Type B pancreatic cell (in vitro differentiated cells): ENCODE data around the gene NODAL. TPM values are rescaled to one million over a fixed set of nuclear protein-coding genes. Genes with fewer than 3 reads are reported as not detected.

Source experiments
- DNase-seq: peaks from one replicate; pipeline ENCODE4 v3.0.0; 2021; ENCODE audit warnings: mixed read lengths; ENCODE audit not compliant: unreplicated experiment; ENCODE audit errors: extremely low spot score
- H3K27ac Mint-ChIP-seq: 2 replicates; pipeline ENCODE4 v1.8.0; 2021; ENCODE audit warnings: mild to moderate bottlenecking, mixed read lengths
- H3K27me3 Mint-ChIP-seq: 2 replicates; pipeline ENCODE4 v1.8.0; 2021; ENCODE audit warnings: mixed read lengths
- H3K36me3 Mint-ChIP-seq: 2 replicates; pipeline ENCODE4 v1.8.0; 2021; ENCODE audit warnings: mixed read lengths
- H3K4me1 Mint-ChIP-seq: one replicate; pipeline ENCODE4 v1.8.0; 2021; ENCODE audit warnings: mixed read lengths; ENCODE audit not compliant: unreplicated experiment
- H3K4me3 Mint-ChIP-seq: 2 replicates; pipeline ENCODE4 v1.8.0; 2021; ENCODE audit warnings: mild to moderate bottlenecking, mixed read lengths
- H3K9me3 Mint-ChIP-seq: 2 replicates; pipeline ENCODE4 v1.8.0; 2021; ENCODE audit warnings: mixed read lengths
- CTCF ChIP-seq: fragments of 200-600 bp; sonication (generic); conservative IDR thresholded peaks from 2 replicates; pipeline ENCODE4 v1.5.0; 2021; ENCODE audit warnings: antibody characterized with exemption, mild to moderate bottlenecking
- total RNA-seq: library from RNA; stranded (reverse); gene quantifications from 2 replicates; pipeline ENCODE4 v1.2.1, GENCODE V29; 2021; ENCODE audit warnings: low replicate concordance

The NODAL gene
- total RNA-seq, 1 donor from 2014 or later = not detected

DNA sequence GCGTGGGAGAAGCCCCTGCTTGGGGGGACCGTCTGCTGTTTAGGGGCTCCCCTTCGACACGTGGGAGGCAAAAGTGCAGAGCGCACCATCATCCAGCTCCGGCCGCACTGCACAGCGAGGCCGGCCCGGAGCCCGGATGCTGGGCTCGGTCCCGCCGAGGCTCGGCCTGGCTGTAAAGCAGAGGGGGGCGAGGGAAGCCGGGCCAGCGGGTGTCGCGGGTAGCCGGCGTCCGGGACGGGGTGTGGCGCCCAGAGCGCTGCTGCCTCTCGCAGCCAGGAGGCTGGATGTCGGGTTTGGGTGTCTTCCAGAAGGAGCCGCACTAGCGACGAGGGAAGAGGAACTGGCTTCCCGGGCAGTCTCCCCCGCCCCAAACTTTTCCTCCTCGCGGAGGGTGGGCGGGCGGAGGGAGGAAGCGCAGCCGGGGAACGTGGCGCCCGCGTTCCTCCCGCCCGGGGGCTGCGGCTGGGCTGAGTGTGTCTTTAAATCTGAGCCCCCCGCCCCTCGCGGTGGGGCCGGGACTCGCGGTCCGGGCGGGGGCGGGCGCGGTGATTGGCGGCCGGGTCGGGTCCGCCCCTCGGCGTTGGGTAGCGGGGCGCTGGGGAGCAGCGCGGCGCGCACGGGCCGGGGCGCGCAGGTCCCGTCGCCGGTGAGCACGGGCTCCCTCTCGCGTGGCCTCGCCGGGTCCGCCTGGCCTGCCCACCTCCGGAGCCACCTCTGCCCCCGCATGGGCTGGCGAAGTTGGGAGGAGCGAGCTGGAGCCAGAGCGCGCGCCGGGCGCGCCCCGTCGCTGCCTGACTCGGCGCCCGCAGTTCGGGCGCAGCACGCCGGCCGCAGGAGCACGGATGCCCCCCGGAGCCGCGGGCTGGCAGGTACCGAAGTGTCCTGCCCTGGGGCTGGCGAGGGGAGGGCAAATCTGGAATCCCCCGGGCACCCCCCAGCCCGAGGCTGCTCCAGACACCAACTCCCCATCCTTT lies 37.0 kb upstream of the NODAL start, which contains the start of gene PALD1:
Gene PALD1 (plus strand): TSS at position 577 of the 974 bp plus-strand sequence. CDS start 47,185 bp downstream, outside the sequence.
- H3K9me3 Mint-ChIP-seq = no peaks in the 10 kb centered on the region

GRCh38 chr10:70477661-70478162 lies 36.2 kb upstream of the NODAL start:
- Mint-ChIP-seq H3K27me3 (peaks cover 47% of the 10 kb centered on the region), H3K36me3 (no peaks in the 10 kb centered on the region), H3K9me3 (no peaks in the 10 kb centered on the region), H3K4me3 (peak overlapping the region; percentile 83), H3K4me1 (peaks cover 27% of the 10 kb centered on the region), H3K27ac (no peak overlapping the region)
- DNase-seq = no peak
- TF ChIP-seq CTCF = no peak

More for the DNA sequence above, 37.0 kb upstream of the NODAL start, which contains the start of gene PALD1:
- Mint-ChIP-seq H3K36me3 (no peaks in the 10 kb centered on the region), H3K4me1 (peaks cover 32% of the 10 kb centered on the region), H3K27me3 (peaks cover 52% of the 10 kb centered on the region), H3K4me3 (peak within 1 kb of the TSS; percentile 83), H3K27ac (no peak within 1 kb of the TSS)
- TF ChIP-seq CTCF = peak; percentile 59
- DNase-seq = peak; percentile 79

DNA sequence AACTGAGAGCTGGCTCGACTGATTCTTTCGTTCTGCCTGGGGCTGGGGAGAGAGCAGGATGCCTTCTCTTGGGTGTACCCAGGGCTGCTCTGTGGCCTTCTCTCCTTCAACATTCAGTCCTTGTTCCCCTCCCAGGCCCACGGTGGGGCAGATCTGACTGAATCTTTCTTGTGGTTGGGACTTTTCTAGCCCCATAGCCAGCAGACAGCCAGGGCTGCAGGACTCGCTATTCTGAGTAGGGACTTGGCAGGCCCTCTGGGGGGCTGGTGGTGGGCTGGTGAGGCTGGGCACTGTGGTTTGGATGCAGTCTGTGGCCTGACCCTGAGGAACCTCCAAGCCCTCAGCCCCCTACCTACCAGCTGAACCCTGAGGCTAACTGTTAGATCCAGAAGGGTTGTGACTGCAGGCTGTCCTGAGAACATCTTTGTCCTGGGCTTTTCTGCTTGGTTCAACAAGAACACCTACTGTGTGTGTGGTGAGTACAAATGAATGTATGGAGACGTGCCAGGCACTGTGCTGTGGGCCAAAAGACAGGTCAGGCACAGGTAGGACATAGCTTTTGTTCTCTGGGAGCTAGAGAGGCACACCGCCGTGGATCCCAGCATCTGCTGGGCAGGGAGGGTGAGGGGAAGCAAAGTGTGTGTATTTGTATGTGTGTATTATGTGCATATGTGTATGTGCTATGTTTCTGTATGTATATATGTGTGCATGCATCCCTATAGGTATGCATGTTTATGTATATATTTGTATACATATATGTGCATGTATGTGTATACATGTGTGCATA lies 35.0 kb upstream of the NODAL start:
- no peaks in the 10 kb centered on the region for H3K9me3 Mint-ChIP-seq
- H3K4me1 Mint-ChIP-seq = peaks cover 24% of the 10 kb centered on the region
- peak overlapping the region; percentile 71 for H3K4me3 Mint-ChIP-seq
- no peak for TF ChIP-seq CTCF
- H3K36me3 Mint-ChIP-seq = no peaks in the 10 kb centered on the region
- DNase-seq = no peak
- no peak overlapping the region for H3K27ac Mint-ChIP-seq
- H3K27me3 Mint-ChIP-seq = peaks cover 44% of the 10 kb centered on the region

DNA sequence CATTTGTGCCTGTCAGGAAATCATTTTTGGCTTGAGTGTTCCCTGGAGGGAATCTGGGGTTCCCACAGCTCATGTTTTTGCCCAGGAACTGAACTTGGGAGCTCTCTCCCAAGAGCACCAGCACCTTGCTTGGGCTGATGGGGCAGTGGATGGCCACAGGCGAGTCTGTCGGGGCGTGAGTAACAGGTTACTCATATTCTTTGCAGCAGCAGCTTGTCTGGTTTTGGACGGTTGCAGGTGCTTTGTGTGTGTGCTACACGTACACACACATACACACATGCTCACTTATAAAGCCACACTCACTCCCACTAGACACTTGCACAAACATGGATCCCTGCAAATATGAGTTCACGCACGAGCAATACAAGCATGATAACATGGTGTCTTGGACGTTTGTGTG lies 34.2 kb upstream of the NODAL start:
- no peak for DNase-seq
- Mint-ChIP-seq H3K27ac (no peak overlapping the region), H3K4me1 (peaks cover 21% of the 10 kb centered on the region), H3K9me3 (no peaks in the 10 kb centered on the region), H3K27me3 (peaks cover 40% of the 10 kb centered on the region), H3K4me3 (no peak overlapping the region), H3K36me3 (no peaks in the 10 kb centered on the region)
- no peak for TF ChIP-seq CTCF

- Mint-ChIP-seq H3K4me1 (peaks cover 18% of the 10 kb centered on the region), H3K4me3 (peak overlapping the region; percentile 56), H3K9me3 (no peaks in the 10 kb centered on the region), H3K36me3 (no peaks in the 10 kb centered on the region), H3K27ac (no peak overlapping the region), H3K27me3 (peaks cover 33% of the 10 kb centered on the region)
- TF ChIP-seq CTCF = no peak
- DNase-seq = no peak
Measured at GRCh38 chr10:70474780-70475179, 33.3 kb upstream of the NODAL start.
